Measurements from ENCODE around the gene MAP10.

Gene MAP10

GRCh38 chr1:232805269-232806185, at the start of gene MAP10:
MAP10 (plus strand) TSS chr1:232805416; CDS start chr1:232805450, 34 bp downstream.
- Histone ChIP-seq H4K20me1 (ENCODE audit: insufficient read depth, low read length) (no peaks in the 10 kb centered on the region), H3K4me2 (ENCODE audit: insufficient read depth, low read length) (peak within 1 kb of the TSS; percentile 83), H3K4me1 (ENCODE audit: insufficient read depth, low read length) (peaks cover 55% of the 10 kb centered on the region), H3K36me3 (ENCODE audit: insufficient read depth, low read length) (no peaks in the 10 kb centered on the region; the same call in 1 of the 2 replicates), H3K9me3 (ENCODE audit: insufficient read depth, low read length, severe bottlenecking) (no peaks in the 10 kb centered on the region), H3K27ac (ENCODE audit: low read length) (peak within 1 kb of the TSS; percentile 76), H3K9ac (ENCODE audit: low read depth, low read length) (peak within 1 kb of the TSS; percentile 90), H3K79me2 (ENCODE audit: insufficient read depth, low read length) (peaks cover 32% of the 10 kb centered on the region), H3K4me3 (ENCODE audit: low read depth in 1 of 2, low read length in 2 of 2) (peak within 1 kb of the TSS; percentile 79), H2AFZ (ENCODE audit: low read depth, low read length) (peak within 1 kb of the TSS; percentile 79), H3K27me3 (ENCODE audit: insufficient read depth, low read length, poor library complexity) (no peaks in the 10 kb centered on the region)
- ATAC-seq (ENCODE audit: insufficient read depth, low read depth) (peak; percentile 94), DNase-seq (peak; percentile 92)
- TF ChIP-seq CTCF (IDR thresholded peaks at IDR 0.05; ENCODE audit: borderline replicate concordance, extremely low read depth, low read length, poor library complexity, severe bottlenecking), result no peak
- TF ChIP-seq EZH2 (IDR thresholded peaks at IDR 0.05; ENCODE audit: borderline replicate concordance, low read depth, low read length, severe bottlenecking), result no peak

GRCh38 chr1:232764458-232765251, 40.6 kb upstream of the MAP10 start:
- H3K9ac ChIP-seq (ENCODE audit: low read depth, low read length), result no peak overlapping the region
- H3K36me3 ChIP-seq (ENCODE audit: insufficient read depth, low read length), result no peaks in the 10 kb centered on the region
- H3K4me1 ChIP-seq (ENCODE audit: insufficient read depth, low read length), result no peaks in the 10 kb centered on the region
- DNase-seq, result no peak
- H3K27ac ChIP-seq (ENCODE audit: low read length), result no peak overlapping the region
- no peak overlapping the region for H2AFZ ChIP-seq (ENCODE audit: low read depth, low read length)
- TF ChIP-seq CTCF (IDR thresholded peaks at IDR 0.05; ENCODE audit: borderline replicate concordance, extremely low read depth, low read length, poor library complexity, severe bottlenecking) (no peak), EZH2 (IDR thresholded peaks at IDR 0.05; ENCODE audit: borderline replicate concordance, low read depth, low read length, severe bottlenecking) (no peak)
- no peaks in the 10 kb centered on the region for H3K9me3 ChIP-seq (ENCODE audit: insufficient read depth, low read length, severe bottlenecking)
- no peaks in the 10 kb centered on the region for H4K20me1 ChIP-seq (ENCODE audit: insufficient read depth, low read length)
- H3K4me2 ChIP-seq (ENCODE audit: insufficient read depth, low read length), result no peak overlapping the region
- H3K27me3 ChIP-seq (ENCODE audit: insufficient read depth, low read length, poor library complexity), result no peaks in the 10 kb centered on the region
- no peaks in the 10 kb centered on the region for H3K79me2 ChIP-seq (ENCODE audit: insufficient read depth, low read length)
- no peak for ATAC-seq (ENCODE audit: insufficient read depth, low read depth)
- no peak overlapping the region for H3K4me3 ChIP-seq (ENCODE audit: low read depth in 1 of 2, low read length in 2 of 2)

GRCh38 chr1:232765542-232765941, 39.7 kb upstream of the MAP10 start:
- Histone ChIP-seq H3K27me3 (ENCODE audit: insufficient read depth, low read length, poor library complexity) (no peaks in the 10 kb centered on the region), H3K4me1 (ENCODE audit: insufficient read depth, low read length) (no peaks in the 10 kb centered on the region), H3K79me2 (ENCODE audit: insufficient read depth, low read length) (no peaks in the 10 kb centered on the region), H3K36me3 (ENCODE audit: insufficient read depth, low read length) (no peaks in the 10 kb centered on the region), H2AFZ (ENCODE audit: low read depth, low read length) (no peak overlapping the region), H3K4me3 (ENCODE audit: low read depth in 1 of 2, low read length in 2 of 2) (no peak overlapping the region), H3K9ac (ENCODE audit: low read depth, low read length) (no peak overlapping the region), H3K4me2 (ENCODE audit: insufficient read depth, low read length) (no peak overlapping the region), H4K20me1 (ENCODE audit: insufficient read depth, low read length) (no peaks in the 10 kb centered on the region), H3K27ac (ENCODE audit: low read length) (no peak overlapping the region), H3K9me3 (ENCODE audit: insufficient read depth, low read length, severe bottlenecking) (no peaks in the 10 kb centered on the region)
- DNase-seq, result no peak
- TF ChIP-seq EZH2 (IDR thresholded peaks at IDR 0.05; ENCODE audit: borderline replicate concordance, low read depth, low read length, severe bottlenecking) (no peak), CTCF (IDR thresholded peaks at IDR 0.05; ENCODE audit: borderline replicate concordance, extremely low read depth, low read length, poor library complexity, severe bottlenecking) (no peak)
- ATAC-seq (ENCODE audit: insufficient read depth, low read depth), result no peak

Measured in DND-41 (cell line).